HCT116 (cell line): ENCODE results near the gene GAB4. TPM values are rescaled to one million over a fixed set of nuclear protein-coding genes. Genes with fewer than 3 reads are reported as not detected.

ENCODE experiments used
- ATAC-seq: fragments of 200-7000 bp; cut with Tn5 transposase; 2 replicates; pipeline ENCODE4 v1.9.1; 2020; ENCODE audit warnings: mild to moderate bottlenecking, moderate library complexity
- BruUV-seq: library from RNA; stranded (reverse); fragments of 400-500 nt; replicated peaks from 2 replicates; lab custom pipeline; 2021; lab: Mats Ljungman, UMichigan
- CTCF ChIA-PET: fragments of 300-600 bp; sonication (Branson Sonifier 250); formaldehyde crosslinking; loops from one replicate; lab custom pipeline; 2021; ENCODE audit warnings: antibody characterized with exemption; lab: Charles Lee
- POLR2A ChIA-PET: fragments of 300-600, 350-600 bp; sonication (Branson Sonifier 250); formaldehyde crosslinking; loops from one replicate; lab custom pipeline; 2021; ENCODE audit warnings: antibody characterized with exemption; lab: Charles Lee
- RAD21 ChIA-PET, 2 experiments: fragments of 300-600 bp; sonication (Branson Sonifier 250); formaldehyde crosslinking; loops; one replicate each; lab custom pipeline; 2023; ENCODE audit warnings: low total read pairs in 2 of 2; ENCODE audit not compliant: uncharacterized antibody in 2 of 2, unreplicated experiment in 2 of 2, low non-redundant PET in 1 of 2; lab: Charles Lee
- DNase-seq: peaks from one replicate; pipeline ENCODE4 v3.0.0-alpha.2; 2010; ENCODE audit warnings: low read depth, low spot score
- H2AFZ ChIP-seq: fragments of 200-600 bp; shearing (Covaris generic), sonication (generic); 2 replicates; pipeline ENCODE4 v1.6.1; 2017; ENCODE audit warnings: low read depth, mixed run types, mixed read lengths, antibody characterized with exemption, low read length; ENCODE audit not compliant: poor library complexity, severe bottlenecking
- H3K27ac ChIP-seq: 2 replicates; pipeline ENCODE4 v1.5.1; 2012; ENCODE audit warnings: low read depth, low read length
- H3K27me3 ChIP-seq: fragments of 200-600 bp; sonication (generic); 2 replicates; pipeline ENCODE4 v1.6.1; 2016; ENCODE audit warnings: mixed run types, low read length, mixed read lengths; ENCODE audit not compliant: insufficient read depth
- H3K36me3 ChIP-seq, 2 experiments: fragments of 200-500 bp in 1 of 2; fragments of 200-600 bp in 1 of 2; sonication (Bioruptor generic) in 1 of 2; sonication (generic) in 1 of 2; 2 replicates each; pipeline versions ENCODE4 v1.5.1 to v1.6.1; 2014 to 2016; ENCODE audit warnings: low read length in 2 of 2, inconsistent platforms in 1 of 2, mixed read lengths in 1 of 2, mixed run types in 1 of 2; ENCODE audit not compliant: insufficient read depth in 2 of 2, control insufficient read depth in 1 of 2
- H3K4me1 ChIP-seq, 2 experiments: fragments of 200-600 bp in 1 of 2; sonication (generic) in 1 of 2; 2 replicates each; pipeline versions ENCODE4 v1.5.1 to v1.6.1; 2012 to 2017; ENCODE audit warnings: low read length in 2 of 2, inconsistent platforms in 1 of 2, mild to moderate bottlenecking in 1 of 2, mixed read lengths in 1 of 2, mixed run types in 1 of 2, moderate library complexity in 1 of 2; ENCODE audit not compliant: insufficient read depth in 2 of 2, control insufficient read depth in 1 of 2
- H3K4me2 ChIP-seq: fragments of 200-600 bp; sonication (generic); 2 replicates; pipeline ENCODE4 v1.6.1; 2017; ENCODE audit warnings: mixed run types, low read length, mixed read lengths
- H3K4me3 ChIP-seq, 2 experiments: fragments of 200-600 bp in 1 of 2; sonication (generic) in 1 of 2; replicated peaks in 1 of 2; 2 replicates each; pipeline ENCODE4 v1.5.1; 2011 to 2016; ENCODE audit warnings: low read length in 2 of 2, control low read depth in 1 of 2, low read depth in 1 of 2, mild to moderate bottlenecking in 1 of 2, mixed read lengths in 1 of 2, mixed run types in 1 of 2
- H3K79me2 ChIP-seq: fragments of 200-600 bp; sonication (generic); 2 replicates; pipeline ENCODE4 v1.6.1; 2017; ENCODE audit warnings: mild to moderate bottlenecking, mixed run types, low read length, moderate library complexity, mixed read lengths; ENCODE audit not compliant: insufficient read depth
- H3K9ac ChIP-seq: fragments of 200-600 bp; sonication (generic); 2 replicates; pipeline ENCODE4 v1.6.1; 2016; ENCODE audit warnings: low read length, mixed read lengths
- H3K9me2 ChIP-seq: fragments of 200-600 bp; sonication (generic), shearing (Covaris generic); 2 replicates; pipeline ENCODE4 v1.6.1; 2017; ENCODE audit warnings: mixed run types, mild to moderate bottlenecking, moderate library complexity; ENCODE audit not compliant: insufficient read depth
- H3K9me3 ChIP-seq, 2 experiments: fragments of 200-500 bp in 1 of 2; fragments of 200-600 bp in 1 of 2; sonication (Bioruptor generic) in 1 of 2; sonication (generic) in 1 of 2; 2 replicates each; pipeline ENCODE4 v1.6.1; 2014 to 2017; ENCODE audit warnings: low read length in 2 of 2, mixed read lengths in 2 of 2, inconsistent platforms in 1 of 2, low read depth in 1 of 2, mild to moderate bottlenecking in 1 of 2, mixed run types in 1 of 2, moderate library complexity in 1 of 2; ENCODE audit not compliant: control insufficient read depth in 1 of 2, insufficient read depth in 1 of 2
- H4K20me1 ChIP-seq: fragments of 200-600 bp; sonication (generic), shearing (Covaris generic); 2 replicates; pipeline ENCODE4 v1.6.1; 2017; ENCODE audit warnings: mixed run types, mild to moderate bottlenecking, moderate library complexity; ENCODE audit not compliant: insufficient read depth
- CBX3 ChIP-seq: IDR thresholded peaks from 2 replicates; pipeline ENCODE4 v1.6.1; 2012; ENCODE audit warnings: low read depth
- EZH2phosphoT487 ChIP-seq: fragments of 200-600 bp; IDR thresholded peaks from 2 replicates; pipeline ENCODE4 v1.6.1; 2018; ENCODE audit warnings: antibody characterized with exemption, borderline replicate concordance
- FOSL1 ChIP-seq: IDR thresholded peaks from 2 replicates; pipeline ENCODE4 v1.6.1; 2012; ENCODE audit warnings: low read depth
- JUND ChIP-seq: IDR thresholded peaks from 2 replicates; pipeline ENCODE4 v1.6.1; 2012
- POLR2A ChIP-seq: IDR thresholded peaks from 2 replicates; pipeline ENCODE4 v1.7.0; 2011; ENCODE audit warnings: borderline replicate concordance; ENCODE audit not compliant: insufficient read depth, insufficient read length; ENCODE audit errors: extremely low read depth
- SIN3A ChIP-seq: IDR thresholded peaks from 2 replicates; pipeline ENCODE4 v1.6.1; 2012; ENCODE audit warnings: low read depth
- SRF ChIP-seq: IDR thresholded peaks from 2 replicates; pipeline ENCODE4 v1.6.1; 2012; ENCODE audit warnings: low read depth
- TCF7L2 ChIP-seq: IDR thresholded peaks from 2 replicates; pipeline ENCODE4 v1.7.0; 2011; ENCODE audit warnings: borderline replicate concordance, inconsistent platforms; ENCODE audit not compliant: insufficient read depth, insufficient read length; ENCODE audit errors: extremely low read depth
- ZNF274 ChIP-seq: fragments of 200-500 bp; sonication (Bioruptor generic); IDR thresholded peaks from 2 replicates; pipeline ENCODE4 v1.6.1; 2014; ENCODE audit warnings: mild to moderate bottlenecking, low read depth, low read length, inconsistent platforms
- intact Hi-C: fragments of 100-400 bp; cut with micrococcal nuclease; formaldehyde crosslinking; loops from 2 replicates; pipeline ENCODE4 v1.10.0; 2022
- total RNA-seq: library from RNA; stranded (reverse); gene quantifications from one replicate; pipeline ENCODE4 v1.2.1, GENCODE V29; 2021; ENCODE audit not compliant: unreplicated experiment
- TF ChIP-seq, protein P1 (sequence below), 3 experiments: fragments of 200-600 bp in 1 of 3; sonication (generic) in 1 of 3; IDR thresholded peaks in 2 of 3; conservative IDR thresholded peaks in 1 of 3; 2 replicates each; pipeline ENCODE4 v1.5.1; 2012 to 2017; ENCODE audit warnings: low read depth in 2 of 3, low read length in 2 of 3, antibody characterized with exemption in 1 of 3, borderline replicate concordance in 1 of 3, control low read depth in 1 of 3, mild to moderate bottlenecking in 1 of 3, mixed read lengths in 1 of 3, mixed run types in 1 of 3, moderate library complexity in 1 of 3; ENCODE audit not compliant: insufficient read depth in 1 of 3
- TF ChIP-seq, protein P2 (sequence below): IDR thresholded peaks from 2 replicates; pipeline ENCODE4 v1.6.1; 2012

The GAB4 gene
- total RNA-seq, 1 experiment from 2014 or later, result not detected

DNA sequence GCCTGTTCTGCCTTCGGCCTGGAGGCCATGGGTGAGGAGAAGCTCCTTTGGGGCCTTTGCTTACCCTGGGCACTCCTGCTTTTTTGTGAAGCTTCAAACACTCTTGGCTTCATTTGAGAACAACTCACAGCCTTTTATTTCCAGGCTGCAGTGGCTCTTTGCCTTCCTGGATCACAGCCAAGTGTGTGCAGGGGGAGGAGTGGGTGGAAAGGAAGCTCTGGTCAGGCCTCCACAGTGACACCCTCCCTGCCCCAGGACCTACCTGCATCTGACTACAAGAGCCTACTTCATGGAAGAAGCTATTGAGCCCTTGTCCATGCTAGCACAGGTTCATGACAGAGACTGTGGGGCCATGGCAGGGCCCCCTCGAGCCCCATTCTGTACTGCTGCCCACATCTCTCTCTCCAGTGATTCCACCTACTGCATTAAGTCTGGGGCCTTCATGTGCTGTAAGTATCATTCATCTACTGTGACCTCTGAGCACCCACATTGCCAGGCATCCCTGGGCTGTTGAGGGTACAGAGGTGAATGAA lies 52.3 kb downstream of the GAB4 start:
- Histone ChIP-seq H3K27me3 (no peaks in the 10 kb centered on the region), H4K20me1 (no peaks in the 10 kb centered on the region), H3K9me2 (no peaks in the 10 kb centered on the region), H3K9me3 (no peaks in the 10 kb centered on the region), H3K4me1 (peaks cover 2 to 4% of the 10 kb centered on the region in 2 experiments; a peak in 2 of 4 replicates), H3K27ac (no peak overlapping the region), H3K9ac (no peak overlapping the region), H3K79me2 (no peaks in the 10 kb centered on the region), H3K4me3 (no peak overlapping the region), H2AFZ (no peak overlapping the region), H3K4me2 (no peak overlapping the region), H3K36me3 (no peaks in the 10 kb centered on the region)
- ChIA-PET RAD21 (no interaction called here), POLR2A (no interaction called here), CTCF (no interaction called here)
- intact Hi-C loops, result no loop called here
- TF ChIP-seq, protein P1, sequence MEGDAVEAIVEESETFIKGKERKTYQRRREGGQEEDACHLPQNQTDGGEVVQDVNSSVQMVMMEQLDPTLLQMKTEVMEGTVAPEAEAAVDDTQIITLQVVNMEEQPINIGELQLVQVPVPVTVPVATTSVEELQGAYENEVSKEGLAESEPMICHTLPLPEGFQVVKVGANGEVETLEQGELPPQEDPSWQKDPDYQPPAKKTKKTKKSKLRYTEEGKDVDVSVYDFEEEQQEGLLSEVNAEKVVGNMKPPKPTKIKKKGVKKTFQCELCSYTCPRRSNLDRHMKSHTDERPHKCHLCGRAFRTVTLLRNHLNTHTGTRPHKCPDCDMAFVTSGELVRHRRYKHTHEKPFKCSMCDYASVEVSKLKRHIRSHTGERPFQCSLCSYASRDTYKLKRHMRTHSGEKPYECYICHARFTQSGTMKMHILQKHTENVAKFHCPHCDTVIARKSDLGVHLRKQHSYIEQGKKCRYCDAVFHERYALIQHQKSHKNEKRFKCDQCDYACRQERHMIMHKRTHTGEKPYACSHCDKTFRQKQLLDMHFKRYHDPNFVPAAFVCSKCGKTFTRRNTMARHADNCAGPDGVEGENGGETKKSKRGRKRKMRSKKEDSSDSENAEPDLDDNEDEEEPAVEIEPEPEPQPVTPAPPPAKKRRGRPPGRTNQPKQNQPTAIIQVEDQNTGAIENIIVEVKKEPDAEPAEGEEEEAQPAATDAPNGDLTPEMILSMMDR (IDR thresholded peaks at IDR 0.05 in 2 of 3, conservative IDR thresholded peaks at IDR 0.05 in 1 of 3; ENCODE audit: borderline replicate concordance in 1 of 3, insufficient read depth in 1 of 3, low read depth in 2 of 3, low read length in 2 of 3), result no peak
- TF ChIP-seq FOSL1, result no peak
- no peak for TF ChIP-seq SIN3A
- no peak for TF ChIP-seq CBX3
- TF ChIP-seq ZNF274, result no peak
- TF ChIP-seq EZH2phosphoT487, result no peak
- no peak for TF ChIP-seq SRF
- TF ChIP-seq TCF7L2, result no peak
- TF ChIP-seq, protein P2, sequence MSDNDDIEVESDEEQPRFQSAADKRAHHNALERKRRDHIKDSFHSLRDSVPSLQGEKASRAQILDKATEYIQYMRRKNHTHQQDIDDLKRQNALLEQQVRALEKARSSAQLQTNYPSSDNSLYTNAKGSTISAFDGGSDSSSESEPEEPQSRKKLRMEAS, result no peak
- TF ChIP-seq JUND, result no peak
- TF ChIP-seq POLR2A, result no peak
- no peak for ATAC-seq
- DNase-seq, result no peak
- no TSS peak for BruUV-seq
